SH-SY5Y (cell line): ENCODE measurements around the gene GARIN5B.

Experiments used
- GATA2 ChIP-seq: IDR thresholded peaks from 2 replicates; pipeline ENCODE4 v1.6.1; 2011; ENCODE audit warnings: mild to moderate bottlenecking, low read depth, low read length
- GATA3 ChIP-seq: IDR thresholded peaks from 2 replicates; pipeline ENCODE4 v1.6.1; 2011; ENCODE audit warnings: low read depth, mild to moderate bottlenecking, low read length, moderate library complexity

DNA sequence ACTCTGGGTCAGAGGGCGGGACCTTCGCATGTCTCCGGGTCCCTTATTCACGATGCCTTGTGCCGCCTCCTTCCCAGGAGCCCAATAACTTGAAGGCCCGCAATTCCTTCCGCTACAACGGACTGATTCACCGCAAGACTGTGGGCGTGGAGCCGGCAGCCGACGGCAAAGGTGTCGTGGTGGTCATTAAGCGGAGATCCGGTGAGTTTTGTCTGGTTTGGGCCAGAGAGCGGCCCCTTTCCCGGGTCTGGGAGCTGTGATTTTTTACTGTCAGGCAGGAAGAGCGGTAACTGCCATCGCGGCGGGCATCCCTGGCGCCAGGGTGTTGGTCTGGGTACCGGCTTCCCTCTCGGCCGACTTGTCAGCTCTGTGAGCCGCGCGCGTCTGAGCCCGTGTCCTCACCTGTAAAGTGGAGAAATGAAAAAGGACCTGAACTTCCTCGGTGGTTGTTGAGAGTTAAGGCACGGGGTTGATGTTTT is 23.5 kb upstream of the GARIN5B start:
- TF ChIP-seq GATA3 (no peak), GATA2 (no peak)
